ENCODE measurements around the gene PXMP4. TPM values are rescaled to one million over a fixed set of nuclear protein-coding genes. Genes with fewer than 3 reads are reported as not detected.

The PXMP4 gene
- polyA plus RNA-seq, 3 donors from 2014 or later: 6.8 to 16.6 (median 14.1) TPM

DNA sequence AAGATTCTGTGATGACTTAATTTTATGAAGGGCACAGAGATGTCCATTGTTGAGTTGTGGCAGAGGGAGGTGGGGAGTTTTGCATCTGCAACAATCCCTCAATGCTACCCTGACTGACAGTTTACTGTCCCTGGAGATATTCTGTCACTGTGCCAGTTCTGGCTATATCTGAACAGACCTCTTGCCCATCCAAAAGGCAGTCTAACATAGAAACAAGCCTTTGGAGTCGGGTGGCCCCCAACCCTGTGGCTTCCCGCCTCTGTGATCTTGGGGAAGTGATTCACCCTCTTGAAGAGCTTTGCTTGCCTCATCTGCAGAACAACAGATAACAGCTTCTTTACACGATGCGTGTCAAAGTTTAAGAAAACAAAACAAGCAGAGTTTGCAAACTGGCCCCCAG lies 30.1 kb downstream of the PXMP4 start:
- H3K36me3 Mint-ChIP-seq: no peaks in the 10 kb centered on the region
- peak; percentile 42 to 58 (median 55) for DNase-seq

GRCh38 chr20:33689493-33689892 lies 30.6 kb downstream of the PXMP4 start:
- peaks cover 0 to 2% (median 0%) of the 10 kb centered on the region in 3 donors for H3K27me3 Mint-ChIP-seq (ENCODE audit: low read depth in 3 of 3)
- H3K9me3 Mint-ChIP-seq: no peaks in the 10 kb centered on the region
- no peaks in the 10 kb centered on the region for H3K36me3 Mint-ChIP-seq
- H3K27ac Mint-ChIP-seq: peak overlapping the region; percentile 19 to 88 (median 80)
- DNase-seq: no peak
- peak overlapping the region in 2 of 5 donors; percentile 72 to 73 for H3K4me3 Mint-ChIP-seq
- peaks cover 30 to 33% of the 10 kb centered on the region in 2 donors for H3K4me1 Mint-ChIP-seq

More for the DNA sequence above, 30.1 kb downstream of the PXMP4 start:
- Mint-ChIP-seq H3K4me3 (peak overlapping the region; percentile 63 to 75 (median 72)), H3K9me3 (no peaks in the 10 kb centered on the region), H3K27me3 (ENCODE audit: low read depth in 3 of 3) (peaks cover 0 to 1% (median 0%) of the 10 kb centered on the region in 3 donors), H3K27ac (peak overlapping the region; percentile 63 to 88 (median 84)), H3K4me1 (peaks cover 29 to 33% of the 10 kb centered on the region in 2 donors)

- H3K36me3 Mint-ChIP-seq: no peaks in the 10 kb centered on the region
- peak overlapping the region; percentile 4 to 74 (median 30) for H3K27ac Mint-ChIP-seq
- no peak overlapping the region for H3K4me3 Mint-ChIP-seq
- no peak for DNase-seq
- peaks cover 0 to 2% (median 0%) of the 10 kb centered on the region in 3 donors for H3K27me3 Mint-ChIP-seq (ENCODE audit: low read depth in 3 of 3)
- H3K9me3 Mint-ChIP-seq: no peaks in the 10 kb centered on the region
- peaks cover 30 to 33% of the 10 kb centered on the region in 2 donors for H3K4me1 Mint-ChIP-seq
Measured at GRCh38 chr20:33688938-33689424, 31.1 kb downstream of the PXMP4 start.

GRCh38 chr20:33687993-33688937 lies 31.8 kb downstream of the PXMP4 start:
- Mint-ChIP-seq H3K4me1 (peaks cover 30 to 33% of the 10 kb centered on the region in 2 donors), H3K36me3 (no peaks in the 10 kb centered on the region), H3K27me3 (ENCODE audit: low read depth in 3 of 3) (peaks cover 0 to 2% (median 0%) of the 10 kb centered on the region in 3 donors), H3K4me3 (no peak overlapping the region), H3K27ac (peak overlapping the region; percentile 19 to 74 (median 58)), H3K9me3 (no peaks in the 10 kb centered on the region)
- no peak for DNase-seq

- no peak for DNase-seq
- Mint-ChIP-seq H3K4me1 (peaks cover 30 to 33% of the 10 kb centered on the region in 2 donors), H3K27me3 (ENCODE audit: low read depth in 3 of 3) (peaks cover 0 to 2% (median 0%) of the 10 kb centered on the region in 3 donors), H3K36me3 (no peaks in the 10 kb centered on the region), H3K9me3 (no peaks in the 10 kb centered on the region), H3K27ac (peak overlapping the region in 4 of 6 donors; percentile 40 to 91 (median 66)), H3K4me3 (peak overlapping the region in 3 of 5 donors; percentile 79 to 91 (median 90))
Measured at GRCh38 chr20:33687370-33687915, 32.7 kb downstream of the PXMP4 start.

DNA sequence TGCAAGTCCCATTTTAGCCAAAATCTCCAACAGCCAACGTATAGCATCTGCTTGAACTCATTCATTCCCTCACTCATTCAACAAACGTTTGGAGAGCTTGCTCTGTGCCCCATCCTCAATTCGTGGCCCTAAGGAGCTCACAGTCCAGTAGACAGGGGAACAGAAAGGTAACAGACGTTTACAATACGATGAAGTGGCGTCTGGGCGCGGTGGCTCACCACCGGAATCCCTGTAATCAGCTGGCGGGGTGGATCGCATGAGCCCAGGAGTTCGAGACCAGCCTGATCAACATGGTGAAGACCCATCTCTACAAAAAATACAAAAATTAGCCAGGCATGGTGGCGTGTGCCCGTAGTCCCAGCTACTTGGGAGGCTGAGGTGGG lies 33.1 kb downstream of the PXMP4 start:
- Mint-ChIP-seq H3K27ac (peak overlapping the region; percentile 76 to 95 (median 88)), H3K36me3 (no peaks in the 10 kb centered on the region), H3K4me1 (peaks cover 30 to 35% of the 10 kb centered on the region in 2 donors)

DNA sequence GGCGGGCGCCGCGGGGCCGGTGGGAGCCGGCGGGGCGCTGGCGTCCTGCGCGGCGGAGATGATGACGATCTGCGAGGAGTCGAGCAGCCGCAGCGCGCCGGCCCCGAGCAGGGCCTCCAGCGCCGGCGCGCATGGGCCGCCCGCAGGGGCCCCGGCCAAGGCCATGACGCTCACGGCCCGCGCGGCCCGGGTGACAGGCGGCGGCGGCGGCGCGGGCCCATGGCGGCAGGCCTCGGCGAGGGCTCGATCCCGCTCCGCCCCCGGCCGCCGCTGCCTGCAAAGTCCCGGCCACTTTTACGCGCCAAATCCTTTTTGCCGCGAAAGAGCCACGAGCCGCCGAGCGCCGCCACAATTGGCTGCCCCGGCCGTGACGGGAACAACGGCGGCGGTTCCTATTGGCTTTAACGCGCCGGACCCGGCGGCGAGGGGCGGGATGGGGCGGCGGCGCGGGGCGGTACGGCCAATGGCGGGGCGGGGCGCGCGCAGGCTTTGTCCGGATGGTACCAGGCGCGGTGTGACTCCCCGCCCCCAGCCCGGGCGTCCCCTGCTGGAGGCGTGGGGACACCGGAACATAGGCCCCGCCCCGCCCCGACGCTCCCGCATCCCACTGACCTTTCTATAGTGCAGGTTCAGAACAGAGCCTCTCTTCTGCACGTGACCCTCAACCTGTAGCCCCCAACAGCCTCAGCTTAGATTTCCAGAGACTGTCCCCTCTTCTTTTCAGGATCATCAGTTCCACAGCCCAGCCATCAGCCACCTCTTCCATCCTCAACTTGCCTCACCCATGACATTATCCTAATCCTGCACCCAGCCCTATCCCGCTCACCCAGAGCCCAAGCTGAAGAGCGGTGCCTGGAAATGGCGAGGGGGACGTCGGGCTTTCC lies 33.8 kb downstream of the PXMP4 start, which contains the start of gene E2F1:
Gene E2F1, minus strand, starts transcription at position 286 of the 884 bp plus-strand sequence. Its CDS starts 121 bp downstream, at position 165.
- Mint-ChIP-seq H3K27ac (peak within 1 kb of the TSS; percentile 76 to 95 (median 88)), H3K4me3 (peak within 1 kb of the TSS; percentile 79 to 91 (median 86)), H3K36me3 (no peaks in the 10 kb centered on the region), H3K9me3 (no peaks in the 10 kb centered on the region), H3K27me3 (ENCODE audit: low read depth in 3 of 3) (peaks cover 0 to 2% (median 0%) of the 10 kb centered on the region in 3 donors), H3K4me1 (peaks cover 29 to 39% of the 10 kb centered on the region in 2 donors)
- DNase-seq: peak; percentile 94 to 95 (median 95)

More for the DNA sequence above, 33.1 kb downstream of the PXMP4 start:
- Mint-ChIP-seq H3K27me3 (ENCODE audit: low read depth in 3 of 3) (peaks cover 0 to 2% (median 0%) of the 10 kb centered on the region in 3 donors), H3K9me3 (no peaks in the 10 kb centered on the region), H3K4me3 (peak overlapping the region; percentile 79 to 91 (median 86))
- no peak for DNase-seq

GRCh38 chr20:33685328-33686099 lies 34.6 kb downstream of the PXMP4 start:
- H3K9me3 Mint-ChIP-seq: no peaks in the 10 kb centered on the region
- peak overlapping the region; percentile 64 to 66 (median 66) for H3K4me3 Mint-ChIP-seq
- H3K27ac Mint-ChIP-seq: peak overlapping the region in 1 of 6 donors; percentile 34
- peaks cover 0 to 2% (median 0%) of the 10 kb centered on the region in 3 donors for H3K27me3 Mint-ChIP-seq (ENCODE audit: low read depth in 3 of 3)
- peak in 2 of 3 donors; percentile 26 to 27 for DNase-seq
- no peaks in the 10 kb centered on the region for H3K36me3 Mint-ChIP-seq
- peaks cover 26 to 39% of the 10 kb centered on the region in 2 donors for H3K4me1 Mint-ChIP-seq

- H3K36me3 Mint-ChIP-seq: no peaks in the 10 kb centered on the region
- H3K9me3 Mint-ChIP-seq: no peaks in the 10 kb centered on the region
- DNase-seq: no peak
- peak overlapping the region; percentile 27 to 64 (median 39) for H3K4me3 Mint-ChIP-seq
- peaks cover 0 to 2% (median 0%) of the 10 kb centered on the region in 3 donors for H3K27me3 Mint-ChIP-seq (ENCODE audit: low read depth in 3 of 3)
- H3K27ac Mint-ChIP-seq: no peak overlapping the region
- H3K4me1 Mint-ChIP-seq: peaks cover 20 to 31% of the 10 kb centered on the region in 2 donors
Measured at GRCh38 chr20:33684533-33685327, 35.4 kb downstream of the PXMP4 start.

DNA sequence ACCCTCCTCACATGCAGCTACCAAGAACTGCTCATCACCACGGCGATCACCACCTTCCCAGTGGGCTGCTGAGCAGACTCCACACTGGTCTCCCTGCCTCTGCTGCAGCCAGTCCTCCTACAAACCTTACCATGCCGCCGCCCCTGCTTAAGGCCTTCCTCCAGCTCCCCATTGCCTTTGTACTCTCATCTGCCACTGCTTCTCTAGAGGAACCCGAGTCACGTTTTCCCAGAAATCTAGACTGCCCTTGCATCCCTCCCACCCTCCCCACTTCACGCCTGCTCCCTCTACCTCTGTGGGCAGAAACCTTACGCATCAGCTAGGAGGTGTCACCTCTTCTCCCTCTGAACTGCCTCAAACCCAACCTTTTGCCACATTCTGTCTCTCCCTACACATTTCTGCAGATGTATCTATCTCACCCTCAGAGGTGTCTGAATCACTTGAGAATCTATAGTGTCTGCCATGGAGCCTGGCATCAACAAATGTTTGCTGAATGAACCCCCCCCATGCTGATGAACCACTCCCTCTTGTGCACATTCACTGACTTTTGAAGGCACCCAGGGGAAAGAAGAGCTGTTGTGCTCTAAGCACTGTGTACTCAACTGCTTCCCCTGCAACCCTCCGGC lies 38.3 kb downstream of the PXMP4 start:
- Mint-ChIP-seq H3K27me3 (ENCODE audit: low read depth in 3 of 3) (peaks cover 0 to 2% (median 0%) of the 10 kb centered on the region in 3 donors), H3K4me3 (no peak overlapping the region), H3K36me3 (no peaks in the 10 kb centered on the region), H3K4me1 (peaks cover 12 to 16% of the 10 kb centered on the region in 2 donors), H3K9me3 (no peaks in the 10 kb centered on the region), H3K27ac (no peak overlapping the region)
- no peak for DNase-seq

DNA sequence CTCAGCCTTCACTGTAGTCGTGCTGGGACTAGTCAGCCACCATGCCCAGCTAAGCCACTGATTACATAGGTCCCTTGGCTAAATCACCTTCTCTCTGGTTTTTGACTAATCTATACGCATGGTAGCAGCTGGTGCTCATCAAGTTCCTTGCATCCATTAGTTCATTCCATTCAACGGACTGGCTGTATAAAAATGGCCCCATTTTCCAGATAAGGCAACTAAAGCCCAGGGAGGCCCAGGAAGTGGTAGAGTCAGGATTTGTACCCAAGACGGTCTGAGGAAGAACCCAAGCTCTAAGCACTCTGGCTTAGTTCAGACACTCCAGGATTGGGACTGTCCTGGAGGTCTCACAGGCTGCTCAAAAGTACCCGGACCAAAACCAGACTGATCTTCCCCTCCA lies 38.8 kb downstream of the PXMP4 start:
- no peak for DNase-seq
- Mint-ChIP-seq H3K4me1 (peaks cover 8 to 11% of the 10 kb centered on the region in 2 donors), H3K36me3 (no peaks in the 10 kb centered on the region), H3K27ac (no peak overlapping the region), H3K4me3 (no peak overlapping the region), H3K9me3 (no peaks in the 10 kb centered on the region), H3K27me3 (ENCODE audit: low read depth in 3 of 3) (peaks cover 0 to 2% (median 0%) of the 10 kb centered on the region in 3 donors)

All from immature natural killer cell (primary cell).